Prostate gland (tissue), 1 donor: ENCODE data around the gene MRPS10.

Source experiments
- POLR2A ChIP-seq: fragments of 450-650 bp; IDR thresholded peaks from one replicate; pipeline ENCODE4 v1.6.1; 2016; ENCODE audit warnings: antibody characterized with exemption, mild to moderate bottlenecking
- POLR2AphosphoS5 ChIP-seq: sonication (generic); formaldehyde crosslinking; IDR thresholded peaks from one replicate; pipeline ENCODE4 v1.6.1; 2017; ENCODE audit warnings: antibody characterized with exemption

DNA sequence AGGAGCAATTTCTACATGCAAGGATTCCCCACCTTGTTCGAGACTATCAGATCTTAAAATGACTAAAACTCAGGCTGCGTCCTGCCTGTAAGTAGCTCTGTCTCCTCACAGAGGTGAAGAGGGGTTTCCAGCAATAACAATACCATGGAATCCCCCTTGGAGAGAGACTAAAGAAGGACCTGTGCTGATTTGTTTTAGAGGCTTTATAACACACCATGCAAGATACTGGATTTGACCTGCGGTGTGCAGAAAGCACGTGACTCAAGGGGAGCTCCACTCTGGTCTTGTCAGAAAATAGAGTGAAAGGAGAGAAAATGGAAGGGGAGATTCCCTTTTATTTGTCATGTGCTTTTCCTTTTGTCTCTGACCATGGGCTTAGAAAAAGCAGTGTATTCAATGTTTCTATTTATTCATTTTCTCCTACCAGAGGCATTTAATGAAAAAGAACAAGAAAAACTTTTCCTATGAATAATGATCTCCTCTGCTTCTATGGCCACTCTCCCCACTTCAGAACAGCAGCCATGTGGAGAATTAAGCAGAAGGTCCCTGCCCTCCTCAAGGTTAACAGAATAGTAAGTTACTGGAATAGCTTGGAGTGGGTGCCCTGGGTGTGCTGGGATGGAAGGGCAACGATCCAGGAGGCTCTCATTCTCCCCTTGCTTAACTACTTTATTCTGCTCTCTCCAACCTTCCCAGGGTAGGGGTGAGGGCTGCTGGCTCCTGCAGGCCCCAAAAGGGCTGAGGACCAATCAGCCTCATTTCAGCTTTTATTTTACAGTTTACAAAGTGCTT is 19.2 kb upstream of the MRPS10 start:
- TF ChIP-seq POLR2A (no peak), POLR2AphosphoS5 (no peak)
